ENCODE results near the gene IL1RAPL1.

Gene IL1RAPL1

DNA sequence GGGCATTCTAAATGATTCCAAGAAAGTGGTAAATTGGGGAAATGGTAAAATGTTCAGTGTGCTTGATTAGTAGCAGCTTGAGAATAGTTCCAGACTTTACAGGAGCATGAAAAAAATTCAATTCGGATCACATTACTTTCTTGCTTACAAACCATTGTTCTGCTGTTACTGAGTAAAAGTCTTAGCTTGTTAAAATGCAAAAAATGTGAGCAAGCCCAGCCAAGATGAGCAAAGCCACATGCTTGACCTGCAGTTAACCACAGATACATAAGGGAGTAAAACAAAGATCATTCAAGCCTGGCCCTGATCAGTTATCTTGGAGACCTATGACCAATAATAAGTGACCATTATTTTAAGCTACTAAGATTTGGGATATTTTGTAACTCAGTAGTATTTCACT lies 1065.2 kb downstream of the IL1RAPL1 start:
- no peak for TF ChIP-seq ZFX (IDR thresholded peaks at IDR 0.05)
- TF ChIP-seq, protein P1, sequence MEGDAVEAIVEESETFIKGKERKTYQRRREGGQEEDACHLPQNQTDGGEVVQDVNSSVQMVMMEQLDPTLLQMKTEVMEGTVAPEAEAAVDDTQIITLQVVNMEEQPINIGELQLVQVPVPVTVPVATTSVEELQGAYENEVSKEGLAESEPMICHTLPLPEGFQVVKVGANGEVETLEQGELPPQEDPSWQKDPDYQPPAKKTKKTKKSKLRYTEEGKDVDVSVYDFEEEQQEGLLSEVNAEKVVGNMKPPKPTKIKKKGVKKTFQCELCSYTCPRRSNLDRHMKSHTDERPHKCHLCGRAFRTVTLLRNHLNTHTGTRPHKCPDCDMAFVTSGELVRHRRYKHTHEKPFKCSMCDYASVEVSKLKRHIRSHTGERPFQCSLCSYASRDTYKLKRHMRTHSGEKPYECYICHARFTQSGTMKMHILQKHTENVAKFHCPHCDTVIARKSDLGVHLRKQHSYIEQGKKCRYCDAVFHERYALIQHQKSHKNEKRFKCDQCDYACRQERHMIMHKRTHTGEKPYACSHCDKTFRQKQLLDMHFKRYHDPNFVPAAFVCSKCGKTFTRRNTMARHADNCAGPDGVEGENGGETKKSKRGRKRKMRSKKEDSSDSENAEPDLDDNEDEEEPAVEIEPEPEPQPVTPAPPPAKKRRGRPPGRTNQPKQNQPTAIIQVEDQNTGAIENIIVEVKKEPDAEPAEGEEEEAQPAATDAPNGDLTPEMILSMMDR (conservative IDR thresholded peaks at IDR 0.05): no peak
- no peak overlapping the region for H3K27ac ChIP-seq

- TF ChIP-seq, protein P1 (conservative IDR thresholded peaks at IDR 0.05): no peak
- no peak for TF ChIP-seq ZFX (IDR thresholded peaks at IDR 0.05)
- no peak overlapping the region for H3K27ac ChIP-seq
These were observed 1066.5 kb downstream of the IL1RAPL1 start for GRCh38 chrX:29653721-29654120.

- TF ChIP-seq, protein P1 (conservative IDR thresholded peaks at IDR 0.05): no peak
- no peak for TF ChIP-seq ZFX (IDR thresholded peaks at IDR 0.05)
These were observed 1072.7 kb downstream of the IL1RAPL1 start for GRCh38 chrX:29659911-29660310.

DNA sequence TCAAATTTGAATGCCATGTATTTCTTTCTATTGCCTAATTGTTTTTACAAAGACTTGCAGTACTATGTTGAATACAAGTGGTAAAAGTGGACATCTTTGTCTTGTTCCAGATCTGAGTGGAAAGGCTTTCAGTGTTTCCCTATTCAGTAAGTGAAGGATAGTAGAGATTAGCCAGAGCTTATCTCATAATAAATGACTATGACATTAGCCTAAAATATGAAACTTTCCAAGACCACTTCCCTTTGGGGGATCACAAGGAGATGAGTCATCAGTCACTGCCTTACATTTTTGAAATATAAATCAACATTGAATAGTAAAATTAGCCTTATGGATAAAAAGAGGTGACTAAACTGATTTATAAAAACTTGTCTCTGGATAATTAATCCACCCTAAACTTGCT lies 1074.0 kb downstream of the IL1RAPL1 start:
- no peak for TF ChIP-seq ZFX (IDR thresholded peaks at IDR 0.05)
- TF ChIP-seq, protein P1 (conservative IDR thresholded peaks at IDR 0.05): no peak
- no peak overlapping the region for H3K27ac ChIP-seq

More at GRCh38 chrX:29659911-29660310, 1072.7 kb downstream of the IL1RAPL1 start:
- no peak overlapping the region for H3K27ac ChIP-seq

DNA sequence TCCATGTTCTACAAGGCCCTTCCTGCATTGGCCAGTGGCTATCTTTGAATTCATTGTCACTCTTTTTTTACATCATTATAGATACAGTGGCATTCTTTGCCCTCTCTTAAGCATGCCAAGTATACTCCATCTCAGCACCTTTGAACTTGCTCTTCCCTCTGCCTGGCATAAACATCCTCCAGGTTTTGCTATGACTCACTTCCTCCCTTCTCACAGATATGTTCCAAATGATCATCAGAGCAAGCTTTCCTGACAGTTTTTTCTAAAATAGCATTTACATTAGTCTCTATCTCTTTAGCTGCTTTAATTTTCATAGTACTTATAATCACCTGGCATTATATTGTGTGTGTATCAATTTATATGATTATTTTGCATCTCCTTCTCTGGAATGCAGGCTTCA lies 1074.9 kb downstream of the IL1RAPL1 start:
- no peak for TF ChIP-seq ZFX (IDR thresholded peaks at IDR 0.05)
- TF ChIP-seq, protein P1 (conservative IDR thresholded peaks at IDR 0.05): no peak
- no peak overlapping the region for H3K27ac ChIP-seq

DNA sequence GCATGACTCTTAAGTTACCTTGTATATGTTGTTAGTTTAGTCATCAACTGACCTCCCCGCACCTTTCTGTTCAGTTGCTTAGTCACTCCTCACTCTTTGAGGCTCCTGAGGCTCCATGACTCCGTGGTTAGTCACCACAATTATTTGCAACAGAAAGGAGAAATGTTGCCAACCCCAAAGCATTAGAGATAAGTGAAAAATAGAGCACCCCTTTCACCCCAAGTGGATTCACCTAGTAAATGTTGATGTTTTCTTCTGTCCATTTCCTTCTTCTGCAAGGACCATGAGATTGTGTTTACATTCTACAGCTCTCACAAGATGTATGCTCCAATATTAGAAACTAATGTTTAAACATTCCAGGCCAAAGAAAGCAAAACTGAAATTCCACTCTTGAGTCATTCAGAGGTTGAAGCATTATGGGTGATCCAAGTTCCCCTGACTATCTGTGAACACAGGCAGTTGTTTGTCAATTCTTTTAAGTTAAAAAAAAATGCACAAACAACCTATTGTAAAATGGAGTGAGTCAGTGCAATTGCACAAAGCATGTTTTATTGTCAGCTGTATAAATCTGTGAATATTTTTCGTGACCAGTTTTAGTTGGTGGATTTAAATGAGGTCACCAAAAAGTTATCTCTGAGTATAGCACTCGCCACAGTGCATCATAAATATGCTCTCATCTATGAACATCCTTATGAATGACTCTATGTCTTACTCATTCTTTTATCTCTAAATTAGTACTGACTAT lies 1075.7 kb downstream of the IL1RAPL1 start:
- H3K27ac ChIP-seq: no peak overlapping the region

DNA sequence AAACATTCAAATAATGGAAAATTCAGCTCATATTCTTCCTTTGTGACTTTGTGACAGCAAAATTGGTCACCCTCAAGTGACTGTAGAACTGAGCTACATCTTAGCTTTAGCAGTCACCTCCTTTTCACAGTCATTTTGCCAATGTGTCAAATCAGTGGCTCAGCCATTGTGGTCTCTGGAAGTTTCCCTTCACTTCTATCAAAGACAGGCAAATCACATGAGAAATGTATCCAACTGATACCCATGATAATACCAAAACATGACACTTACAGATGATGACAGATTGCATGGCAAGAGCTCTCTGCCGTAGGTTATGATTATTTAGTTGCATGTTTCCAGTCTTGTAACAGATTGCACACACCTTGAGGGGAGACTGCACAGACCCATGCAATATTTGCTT lies 1078.3 kb downstream of the IL1RAPL1 start:
- H3K27ac ChIP-seq: no peak overlapping the region
- no peak for TF ChIP-seq ZFX (IDR thresholded peaks at IDR 0.05)
- TF ChIP-seq, protein P1 (conservative IDR thresholded peaks at IDR 0.05): no peak

More for the DNA sequence above, 1075.7 kb downstream of the IL1RAPL1 start:
- TF ChIP-seq ZFX (IDR thresholded peaks at IDR 0.05): no peak
- TF ChIP-seq, protein P1 (conservative IDR thresholded peaks at IDR 0.05): no peak

Measured in C4-2B (cell line).